Peyer's patch (tissue), 4 donors: ENCODE data around the gene NAP1L4. TPM values are rescaled to one million over a fixed set of nuclear protein-coding genes. Genes with fewer than 3 reads are reported as not detected.
A peak's percentile ranks its signal among the peaks of the same experiment; 100 is the strongest.

Experiments used
- DNase-seq, 3 donors: peaks; one replicate each; pipeline ENCODE4 v3.0.0-alpha.2; 2017 to 2019
- H3K27ac ChIP-seq, 4 donors: fragments of 200-600 bp; sonication (generic); one replicate each; pipeline ENCODE4 v1.5.1; 2016 to 2019
- H3K27me3 ChIP-seq, 2 donors: fragments of 200-600 bp; sonication (generic); one replicate each; pipeline ENCODE4 v1.5.1; 2019
- H3K36me3 ChIP-seq, 3 donors: fragments of 200-600 bp; sonication (generic); one replicate each; pipeline ENCODE4 v1.5.1; 2016 to 2019
- H3K4me1 ChIP-seq, 4 donors: fragments of 200-600 bp; sonication (generic); one replicate each; pipeline ENCODE4 v1.5.1; 2016 to 2019
- H3K4me3 ChIP-seq, 4 donors: fragments of 200-600 bp; sonication (generic); 1 replicate in 3 of 4; 2 replicates in 1 of 4; pipeline ENCODE4 v1.5.1; 2016 to 2019; ENCODE audit warnings: mild to moderate bottlenecking in 1 of 4
- H3K9me3 ChIP-seq, 4 donors: fragments of 200-600 bp; sonication (generic); one replicate each; pipeline ENCODE4 v1.5.1; 2016 to 2019; ENCODE audit warnings: mild to moderate bottlenecking in 1 of 4
- CTCF ChIP-seq, 6 experiments: fragments of 450-650 bp in 4 of 6; fragments of 200-600 bp in 2 of 6; sonication (generic) in 1 of 6; IDR thresholded peaks; one replicate each; pipeline ENCODE4 v1.5.1; 2017 to 2019; ENCODE audit warnings: antibody characterized with exemption in 6 of 6, mild to moderate bottlenecking in 3 of 6, moderate library complexity in 1 of 6
- POLR2A ChIP-seq, 2 donors: fragments of 450-650 bp; IDR thresholded peaks; one replicate each; pipeline ENCODE4 v1.5.1; 2017; ENCODE audit warnings: antibody characterized with exemption in 2 of 2, mild to moderate bottlenecking in 2 of 2, moderate library complexity in 2 of 2
- total RNA-seq, 4 donors: library from RNA; depleted of rRNA; stranded (reverse); fragments of >200 nt; gene quantifications; one replicate each; pipeline ENCODE4 v1.1.0, GENCODE V29; 2016

Gene NAP1L4
- total RNA-seq, 4 donors from 2014 or later, result 87.6 to 177 (median 119) TPM

GRCh38 chr11:2915473-2915872 lies 76.7 kb downstream of the NAP1L4 start:
- DNase-seq, result no peak
- Histone ChIP-seq H3K27ac (no peak overlapping the region), H3K4me1 (peaks cover 4 to 36% (median 14%) of the 10 kb centered on the region in 4 donors), H3K27me3 (no peaks in the 10 kb centered on the region), H3K36me3 (peaks cover 0 to 13% (median 0%) of the 10 kb centered on the region in 3 donors), H3K9me3 (no peaks in the 10 kb centered on the region), H3K4me3 (no peak overlapping the region)
- TF ChIP-seq POLR2A (IDR thresholded peaks at IDR 0.05) (no peak), CTCF (IDR thresholded peaks at IDR 0.05) (no peak)

- H3K27ac ChIP-seq, result no peak overlapping the region
- no peaks in the 10 kb centered on the region for H3K27me3 ChIP-seq
- TF ChIP-seq CTCF (IDR thresholded peaks at IDR 0.05), result no peak
- TF ChIP-seq POLR2A (IDR thresholded peaks at IDR 0.05), result no peak
- H3K4me3 ChIP-seq, result no peak overlapping the region
- no peaks in the 10 kb centered on the region for H3K9me3 ChIP-seq
- peaks cover 4 to 41% (median 14%) of the 10 kb centered on the region in 4 donors for H3K4me1 ChIP-seq
- DNase-seq, result no peak
- peaks cover 0 to 20% (median 0%) of the 10 kb centered on the region in 3 donors for H3K36me3 ChIP-seq
Measured at GRCh38 chr11:2914455-2915195, 77.5 kb downstream of the NAP1L4 start.

GRCh38 chr11:2913776-2914175 lies 78.4 kb downstream of the NAP1L4 start:
- peak overlapping the region in 1 of 4 donors; percentile 94 for H3K27ac ChIP-seq
- H3K27me3 ChIP-seq, result no peaks in the 10 kb centered on the region
- no peak overlapping the region for H3K4me3 ChIP-seq
- TF ChIP-seq CTCF (IDR thresholded peaks at IDR 0.05) (no peak), POLR2A (IDR thresholded peaks at IDR 0.05) (no peak)
- no peaks in the 10 kb centered on the region for H3K9me3 ChIP-seq
- peaks cover 0 to 22% (median 0%) of the 10 kb centered on the region in 3 donors for H3K36me3 ChIP-seq
- peak in 1 of 3 donors; percentile 28 for DNase-seq
- H3K4me1 ChIP-seq, result peaks cover 4 to 49% (median 14%) of the 10 kb centered on the region in 4 donors

GRCh38 chr11:2913019-2913431 lies 79.1 kb downstream of the NAP1L4 start:
- no peak for TF ChIP-seq POLR2A (IDR thresholded peaks at IDR 0.05)
- Histone ChIP-seq H3K27ac (peak overlapping the region in 3 of 4 donors; percentile 69 to 94 (median 94)), H3K27me3 (no peaks in the 10 kb centered on the region), H3K4me1 (peaks cover 4 to 50% (median 14%) of the 10 kb centered on the region in 4 donors), H3K36me3 (peaks cover 0 to 28% (median 0%) of the 10 kb centered on the region in 3 donors), H3K9me3 (no peaks in the 10 kb centered on the region), H3K4me3 (peak overlapping the region in 2 of 4 donors; percentile 2 to 19)
- no peak for DNase-seq

- peak overlapping the region in 3 of 4 donors; percentile 69 to 94 (median 94) for H3K27ac ChIP-seq
- peak overlapping the region in 2 of 4 donors; percentile 2 to 19 for H3K4me3 ChIP-seq
- no peaks in the 10 kb centered on the region for H3K9me3 ChIP-seq
- peak in 1 of 6 experiments; percentile 6 for TF ChIP-seq CTCF (IDR thresholded peaks at IDR 0.05)
- TF ChIP-seq POLR2A (IDR thresholded peaks at IDR 0.05), result peak in 1 of 2 donors; percentile 54
- H3K27me3 ChIP-seq, result no peaks in the 10 kb centered on the region
- H3K4me1 ChIP-seq, result peaks cover 4 to 50% (median 14%) of the 10 kb centered on the region in 4 donors
- DNase-seq, result peak in 2 of 3 donors; percentile 94 to 95
- peaks cover 0 to 28% (median 0%) of the 10 kb centered on the region in 3 donors for H3K36me3 ChIP-seq
Measured at GRCh38 chr11:2912498-2912897, 79.6 kb downstream of the NAP1L4 start.

GRCh38 chr11:2911785-2912391 lies 80.2 kb downstream of the NAP1L4 start:
- H3K36me3 ChIP-seq, result peaks cover 0 to 22% (median 0%) of the 10 kb centered on the region in 3 donors
- no peaks in the 10 kb centered on the region for H3K9me3 ChIP-seq
- TF ChIP-seq POLR2A (IDR thresholded peaks at IDR 0.05), result peak in 1 of 2 donors; percentile 17
- TF ChIP-seq CTCF (IDR thresholded peaks at IDR 0.05), result no peak
- peak overlapping the region in 1 of 4 donors; percentile 2 for H3K4me3 ChIP-seq
- H3K27me3 ChIP-seq, result no peaks in the 10 kb centered on the region
- H3K4me1 ChIP-seq, result peaks cover 4 to 50% (median 14%) of the 10 kb centered on the region in 4 donors
- peak overlapping the region in 3 of 4 donors; percentile 69 to 94 (median 94) for H3K27ac ChIP-seq
- peak in 2 of 3 donors; percentile 64 to 67 for DNase-seq
